ENCODE results near the gene BNIP1.

The BNIP1 gene

DNA sequence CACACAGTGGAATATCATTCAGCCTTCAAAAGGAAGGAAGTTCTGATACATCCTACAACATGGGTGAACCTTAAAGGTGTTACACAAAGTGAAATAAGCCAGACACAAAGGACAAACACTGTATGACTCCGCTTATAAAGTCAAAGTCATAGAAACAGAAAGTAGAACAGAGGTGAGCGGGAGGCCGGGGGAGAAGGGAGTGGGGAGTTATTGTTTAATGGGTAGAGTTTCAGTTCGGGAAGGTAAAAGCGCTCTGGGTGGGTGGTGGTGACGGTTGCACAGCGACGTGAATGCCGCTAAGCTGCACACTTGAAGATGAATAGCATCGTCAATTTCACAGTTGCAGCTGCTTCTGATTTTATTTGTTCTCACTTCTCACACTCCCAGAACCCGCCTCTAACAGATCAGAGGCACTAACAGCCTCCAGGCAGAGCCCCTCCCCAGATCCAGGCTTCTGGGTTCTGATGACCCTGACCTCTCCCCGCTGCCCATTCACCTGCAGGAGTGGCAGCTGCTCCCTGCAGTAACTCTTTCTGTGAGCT, 34.1 kb downstream of the BNIP1 start:
- DNase-seq (ENCODE audit: low spot score), result no peak
- in situ Hi-C loops (cut with MboI; ENCODE audit: low sequenced_read_pairs, unreplicated experiment), result no loop called here
- TF ChIP-seq, protein P1, sequence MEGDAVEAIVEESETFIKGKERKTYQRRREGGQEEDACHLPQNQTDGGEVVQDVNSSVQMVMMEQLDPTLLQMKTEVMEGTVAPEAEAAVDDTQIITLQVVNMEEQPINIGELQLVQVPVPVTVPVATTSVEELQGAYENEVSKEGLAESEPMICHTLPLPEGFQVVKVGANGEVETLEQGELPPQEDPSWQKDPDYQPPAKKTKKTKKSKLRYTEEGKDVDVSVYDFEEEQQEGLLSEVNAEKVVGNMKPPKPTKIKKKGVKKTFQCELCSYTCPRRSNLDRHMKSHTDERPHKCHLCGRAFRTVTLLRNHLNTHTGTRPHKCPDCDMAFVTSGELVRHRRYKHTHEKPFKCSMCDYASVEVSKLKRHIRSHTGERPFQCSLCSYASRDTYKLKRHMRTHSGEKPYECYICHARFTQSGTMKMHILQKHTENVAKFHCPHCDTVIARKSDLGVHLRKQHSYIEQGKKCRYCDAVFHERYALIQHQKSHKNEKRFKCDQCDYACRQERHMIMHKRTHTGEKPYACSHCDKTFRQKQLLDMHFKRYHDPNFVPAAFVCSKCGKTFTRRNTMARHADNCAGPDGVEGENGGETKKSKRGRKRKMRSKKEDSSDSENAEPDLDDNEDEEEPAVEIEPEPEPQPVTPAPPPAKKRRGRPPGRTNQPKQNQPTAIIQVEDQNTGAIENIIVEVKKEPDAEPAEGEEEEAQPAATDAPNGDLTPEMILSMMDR (IDR thresholded peaks at IDR 0.05; ENCODE audit: borderline replicate concordance, control extremely low read depth, extremely low read depth, insufficient read depth, missing control alignments), result no peak

DNA sequence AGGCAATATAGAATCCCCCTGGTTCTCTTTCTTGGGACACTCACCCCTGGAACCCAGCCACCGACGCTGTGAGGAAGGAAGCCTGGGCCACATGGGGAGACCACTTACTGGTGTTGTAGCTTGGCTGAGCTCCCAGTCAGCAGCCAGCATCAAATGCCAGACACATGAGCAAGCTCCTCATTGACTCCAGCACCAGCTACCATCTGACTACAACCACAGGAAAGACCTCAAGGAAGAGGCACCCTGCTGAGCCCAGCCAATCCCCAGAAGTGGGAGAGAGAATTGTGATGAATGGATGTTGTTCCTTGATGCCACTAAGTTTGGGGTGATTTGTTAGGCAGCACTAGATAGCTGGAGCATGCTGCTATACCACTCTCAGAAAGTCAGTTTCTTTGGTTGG, 36.0 kb downstream of the BNIP1 start:
- in situ Hi-C loops (cut with MboI; ENCODE audit: low sequenced_read_pairs, unreplicated experiment), result no loop called here
- TF ChIP-seq, protein P1 (IDR thresholded peaks at IDR 0.05; ENCODE audit: borderline replicate concordance, control extremely low read depth, extremely low read depth, insufficient read depth, missing control alignments), result no peak
- no peak for DNase-seq (ENCODE audit: low spot score)

DNA sequence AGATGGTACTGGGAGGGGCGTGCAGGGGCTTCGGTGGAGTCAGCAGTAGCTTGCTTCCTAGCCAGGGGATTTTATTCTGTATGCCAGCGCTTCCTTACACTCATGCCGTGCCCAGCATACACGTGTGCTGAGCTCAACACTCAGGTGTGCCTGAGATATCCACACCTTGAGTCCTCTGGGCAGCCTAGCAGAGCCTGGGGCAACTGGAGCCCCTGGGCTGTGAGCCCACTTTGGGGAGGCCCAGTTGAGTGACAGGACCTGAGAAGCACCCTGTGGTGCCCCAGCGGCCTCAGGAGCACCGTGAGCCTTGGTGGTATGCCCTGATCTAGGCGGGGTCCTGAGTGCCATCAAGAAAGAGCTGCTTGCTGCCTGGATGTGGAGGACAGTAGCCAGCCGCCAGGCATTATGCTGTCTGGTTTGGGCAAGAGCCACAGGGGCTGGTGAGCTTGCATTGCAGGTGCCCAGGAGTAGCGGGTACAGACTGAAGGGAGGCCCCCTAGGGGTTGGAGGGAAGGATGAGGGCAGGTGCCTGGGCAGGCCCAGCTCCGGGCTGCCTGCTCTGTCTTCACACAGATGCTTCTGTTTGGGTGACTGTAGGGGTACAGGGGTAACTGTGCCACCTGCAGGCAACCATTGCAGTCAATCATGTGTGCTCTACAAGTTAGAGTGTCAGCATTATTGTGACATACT, 42.9 kb downstream of the BNIP1 start:
- DNase-seq (ENCODE audit: low spot score), result no peak
- TF ChIP-seq, protein P1 (IDR thresholded peaks at IDR 0.05; ENCODE audit: borderline replicate concordance, control extremely low read depth, extremely low read depth, insufficient read depth, missing control alignments), result no peak
- in situ Hi-C loops (cut with MboI; ENCODE audit: low sequenced_read_pairs, unreplicated experiment), result no loop called here

DNA sequence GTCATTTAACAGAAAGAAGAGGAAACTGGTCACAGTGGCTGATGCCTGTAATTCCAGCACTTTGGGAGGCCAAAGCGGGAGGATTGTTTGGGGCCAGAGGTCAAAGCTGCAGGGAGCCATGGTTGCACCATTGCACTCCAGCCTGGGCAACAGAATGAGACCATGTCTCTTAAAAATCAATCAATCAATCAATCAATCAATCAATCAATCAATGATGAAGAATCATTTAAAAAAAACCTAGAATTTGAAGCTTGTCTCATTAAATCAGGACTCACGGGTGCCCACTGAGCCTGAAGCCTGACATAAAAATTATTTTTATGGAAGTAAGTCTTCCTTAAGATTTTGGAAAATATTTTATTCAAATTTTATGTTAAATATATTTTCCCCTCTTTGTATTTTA, 43.9 kb downstream of the BNIP1 start:
- in situ Hi-C loops (cut with MboI; ENCODE audit: low sequenced_read_pairs, unreplicated experiment), result no loop called here
- no peak for DNase-seq (ENCODE audit: low spot score)
- TF ChIP-seq, protein P1 (IDR thresholded peaks at IDR 0.05; ENCODE audit: borderline replicate concordance, control extremely low read depth, extremely low read depth, insufficient read depth, missing control alignments), result no peak

DNA sequence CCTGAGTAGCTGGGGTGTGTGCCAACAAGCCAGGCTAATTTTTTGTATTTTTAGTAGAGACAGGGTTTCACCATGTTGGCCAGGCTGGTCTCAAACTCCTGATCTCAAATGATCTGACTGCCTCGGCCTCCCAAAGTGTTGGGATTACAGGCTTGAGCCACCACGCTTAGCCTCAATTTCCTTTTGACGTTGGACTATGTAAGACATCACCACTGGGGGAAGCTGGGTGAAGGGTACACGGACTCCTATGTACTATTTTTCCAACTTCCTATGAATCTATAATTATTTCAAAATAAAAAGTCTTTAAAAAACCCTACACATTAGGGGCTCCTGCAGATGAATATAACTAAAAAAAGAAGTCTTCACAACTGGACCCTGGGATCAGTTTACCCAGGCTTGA, 46.7 kb downstream of the BNIP1 start:
- TF ChIP-seq, protein P1 (IDR thresholded peaks at IDR 0.05; ENCODE audit: borderline replicate concordance, control extremely low read depth, extremely low read depth, insufficient read depth, missing control alignments), result no peak
- in situ Hi-C loops (cut with MboI; ENCODE audit: low sequenced_read_pairs, unreplicated experiment), result no loop called here
- no peak for DNase-seq (ENCODE audit: low spot score)

DNA sequence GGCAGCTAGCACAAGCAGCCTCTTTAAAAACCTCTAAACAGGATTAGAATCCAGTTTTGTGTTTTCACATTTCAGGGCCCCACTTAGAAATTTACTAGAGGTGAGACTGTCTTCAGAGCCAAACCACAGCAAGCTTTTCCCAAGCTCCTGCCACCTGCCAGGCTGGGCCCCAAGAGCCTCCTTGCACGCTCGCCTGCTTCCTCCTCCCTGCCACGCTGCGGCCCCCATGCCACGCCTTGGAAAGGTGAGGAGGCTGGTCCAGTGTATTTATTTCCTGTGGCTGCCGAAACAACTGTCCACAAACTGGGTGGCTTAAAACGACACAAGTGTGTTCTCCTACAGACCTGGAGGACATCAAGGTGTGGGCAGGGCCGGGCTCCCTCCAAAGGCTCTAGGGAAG, 47.2 kb downstream of the BNIP1 start:
- in situ Hi-C loops (cut with MboI; ENCODE audit: low sequenced_read_pairs, unreplicated experiment), result no loop called here
- DNase-seq (ENCODE audit: low spot score), result no peak
- TF ChIP-seq, protein P1 (IDR thresholded peaks at IDR 0.05; ENCODE audit: borderline replicate concordance, control extremely low read depth, extremely low read depth, insufficient read depth, missing control alignments), result no peak

Measured in GM13976 (cell line).